Measurements from ENCODE around the gene FBXW9.
"Not testable (repeated sequence)": the region's sequence is repeated elsewhere in the genome, so short reads cannot be mapped to it uniquely, and the experiment has no call there.

DNA sequence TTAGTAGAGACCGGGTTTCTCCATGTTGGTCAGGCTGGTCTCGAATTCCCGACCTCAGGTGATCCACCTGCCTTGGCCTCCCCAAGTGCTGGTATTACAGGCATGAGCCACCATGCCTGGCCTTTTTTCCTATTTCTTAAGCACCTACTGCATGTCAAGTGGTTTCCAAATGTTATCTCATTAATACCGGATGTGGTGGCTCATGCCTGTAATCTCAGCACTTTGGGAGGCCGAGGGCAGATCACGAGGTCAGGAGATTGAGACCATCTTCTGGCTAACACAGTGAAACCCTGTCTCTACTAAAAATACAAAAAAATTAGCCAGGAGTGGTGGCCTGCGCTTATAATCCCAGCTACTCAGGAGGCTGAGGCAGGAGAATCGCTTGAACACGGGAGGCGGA, 29.2 kb upstream of the FBXW9 start:
- TF ChIP-seq, protein P1, sequence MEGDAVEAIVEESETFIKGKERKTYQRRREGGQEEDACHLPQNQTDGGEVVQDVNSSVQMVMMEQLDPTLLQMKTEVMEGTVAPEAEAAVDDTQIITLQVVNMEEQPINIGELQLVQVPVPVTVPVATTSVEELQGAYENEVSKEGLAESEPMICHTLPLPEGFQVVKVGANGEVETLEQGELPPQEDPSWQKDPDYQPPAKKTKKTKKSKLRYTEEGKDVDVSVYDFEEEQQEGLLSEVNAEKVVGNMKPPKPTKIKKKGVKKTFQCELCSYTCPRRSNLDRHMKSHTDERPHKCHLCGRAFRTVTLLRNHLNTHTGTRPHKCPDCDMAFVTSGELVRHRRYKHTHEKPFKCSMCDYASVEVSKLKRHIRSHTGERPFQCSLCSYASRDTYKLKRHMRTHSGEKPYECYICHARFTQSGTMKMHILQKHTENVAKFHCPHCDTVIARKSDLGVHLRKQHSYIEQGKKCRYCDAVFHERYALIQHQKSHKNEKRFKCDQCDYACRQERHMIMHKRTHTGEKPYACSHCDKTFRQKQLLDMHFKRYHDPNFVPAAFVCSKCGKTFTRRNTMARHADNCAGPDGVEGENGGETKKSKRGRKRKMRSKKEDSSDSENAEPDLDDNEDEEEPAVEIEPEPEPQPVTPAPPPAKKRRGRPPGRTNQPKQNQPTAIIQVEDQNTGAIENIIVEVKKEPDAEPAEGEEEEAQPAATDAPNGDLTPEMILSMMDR (IDR thresholded peaks at IDR 0.05; ENCODE audit: borderline replicate concordance, extremely low read depth, low read length, poor library complexity, severe bottlenecking), result not testable (repeated sequence)
- not testable (repeated sequence) for TF ChIP-seq EZH2 (IDR thresholded peaks at IDR 0.05; ENCODE audit: borderline replicate concordance, low read depth, low read length, severe bottlenecking)
